NCI-H2107 treated with DMSO at 0.1 percent for 48 hours (cell line): ENCODE results near the gene PDE5A.
"Not testable (repeated sequence)": the region's sequence is repeated elsewhere in the genome, so short reads cannot be mapped to it uniquely, and the experiment has no call there.

Experiments
- DNase-seq: peaks from one replicate; lab custom pipeline; 2025; ENCODE audit not compliant: unreplicated experiment; lab: John Stamatoyannopoulos, UW

Gene PDE5A

DNA sequence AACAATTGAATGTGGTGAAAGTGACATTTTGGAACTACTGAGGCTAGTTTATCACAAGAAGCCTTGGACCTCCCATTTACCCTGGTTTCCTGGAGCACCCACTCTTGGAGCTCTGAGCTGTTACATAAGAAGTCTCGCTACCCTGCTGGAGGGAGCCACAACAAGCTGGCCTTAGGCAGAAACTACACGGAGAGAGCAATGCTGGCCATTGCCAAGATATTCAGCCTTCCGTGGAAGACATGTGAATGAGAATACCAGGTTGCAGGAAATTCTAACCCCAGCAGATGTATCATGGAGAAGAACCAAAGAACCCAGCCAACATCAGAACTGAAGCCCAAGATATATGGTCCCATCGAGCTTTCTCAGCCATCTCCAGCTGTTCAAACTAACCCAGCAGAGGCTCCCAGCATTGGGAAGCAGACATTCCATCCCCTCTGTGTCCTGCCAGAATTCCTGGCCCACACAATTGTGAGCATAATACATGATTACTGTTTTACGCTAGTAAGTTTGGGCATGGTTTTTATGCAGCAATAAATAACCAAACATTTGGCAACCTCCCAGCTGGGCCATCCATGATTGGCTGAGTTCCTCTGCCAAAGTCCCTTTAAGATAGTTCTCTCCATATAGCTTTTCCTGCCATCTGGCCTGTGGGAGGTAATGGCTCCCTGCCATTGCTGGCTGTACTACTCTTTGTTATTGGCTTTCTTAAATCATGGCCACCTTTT is 17.9 kb upstream of the PDE5A start:
- no peak for DNase-seq

DNA sequence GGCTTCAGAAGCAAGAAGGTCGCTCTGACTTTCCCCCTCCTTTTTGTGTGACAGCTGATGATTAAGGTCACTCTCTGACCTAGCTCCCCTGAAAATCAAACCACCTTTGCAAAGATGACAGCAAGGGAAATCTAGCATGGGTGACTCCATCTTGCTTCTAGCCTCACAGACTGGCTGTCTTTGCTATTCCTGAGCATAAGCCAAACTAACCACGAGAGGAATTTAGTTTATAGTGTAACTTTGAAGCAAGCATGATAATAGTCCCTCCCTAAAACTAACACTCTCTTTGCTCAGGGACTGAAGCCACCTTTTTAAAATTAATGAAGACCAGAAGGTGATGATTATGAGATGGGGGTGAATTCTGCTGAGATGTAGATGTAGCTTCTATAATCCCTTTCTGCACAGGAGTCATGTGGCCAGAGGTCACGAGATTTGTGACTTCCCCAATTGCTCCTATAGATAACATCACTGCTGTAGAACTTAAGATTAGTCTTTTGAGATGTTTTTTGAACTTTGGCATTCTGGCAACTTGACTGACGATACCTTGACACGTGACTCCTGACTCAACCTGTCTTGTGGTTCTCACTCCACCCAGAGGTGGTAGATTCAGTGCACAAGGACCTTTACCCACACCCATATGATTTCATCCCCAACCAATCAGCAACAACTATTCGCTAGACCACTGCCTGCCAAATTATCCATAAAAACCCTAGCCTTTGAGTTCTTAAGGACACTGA is 14.9 kb upstream of the PDE5A start:
- no peak for DNase-seq

DNA sequence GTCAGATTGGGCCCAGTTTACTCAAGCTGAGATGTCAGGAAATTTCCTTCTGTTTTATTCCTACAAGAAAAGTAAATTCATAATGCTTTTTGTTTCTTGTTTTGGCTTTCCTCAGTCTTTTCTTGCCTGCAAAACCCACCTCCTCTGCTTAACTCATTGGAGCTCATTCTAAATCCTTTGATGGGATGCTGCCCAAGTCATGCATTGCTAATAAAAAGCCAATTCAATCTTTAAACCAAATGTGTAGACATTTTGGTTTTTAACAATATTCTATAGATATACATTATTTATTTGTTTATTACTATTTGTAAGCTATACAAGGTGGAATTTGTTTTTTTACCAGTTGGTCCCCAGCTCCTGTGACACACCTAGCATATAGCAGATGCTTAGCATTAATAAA is 13.2 kb upstream of the PDE5A start:
- no peak for DNase-seq

DNA sequence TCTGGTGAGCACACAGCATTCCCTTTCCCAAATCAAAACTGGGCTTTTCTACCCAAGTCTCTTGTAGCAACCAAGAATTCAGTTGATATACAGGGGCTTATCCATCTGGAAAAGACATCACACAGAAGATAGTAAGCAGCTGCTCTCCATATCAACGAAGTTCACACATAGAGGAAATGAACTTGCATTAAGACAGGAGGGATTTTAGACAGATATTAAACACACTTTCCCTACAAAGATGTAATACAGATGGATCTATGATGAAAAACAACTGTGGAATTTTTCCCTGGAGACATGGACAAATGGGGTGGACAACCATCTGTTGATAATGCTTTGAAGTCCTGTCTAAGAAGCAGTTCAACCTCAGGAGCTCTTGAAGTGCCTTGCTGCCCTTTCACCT is 9.8 kb upstream of the PDE5A start:
- DNase-seq = no peak

DNA sequence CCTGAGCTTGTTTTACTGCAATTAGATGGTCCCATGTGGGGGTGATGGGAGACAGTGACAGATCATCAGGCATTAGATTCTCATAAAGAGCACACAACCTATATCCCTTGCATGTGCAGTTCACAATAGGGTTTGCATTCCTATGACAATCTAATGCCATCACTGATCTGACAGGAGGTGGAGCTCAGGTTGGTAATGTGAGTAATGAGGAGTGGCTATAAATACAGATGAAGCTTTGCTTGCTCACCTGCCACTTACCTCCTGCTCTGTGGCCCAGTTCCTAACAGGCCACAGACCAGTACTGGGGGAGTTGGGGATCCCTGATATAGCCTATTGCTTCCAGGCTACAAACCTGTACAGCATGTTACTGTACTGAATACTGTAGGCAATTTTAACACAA is 8.2 kb upstream of the PDE5A start:
- not testable (repeated sequence) for DNase-seq

DNA sequence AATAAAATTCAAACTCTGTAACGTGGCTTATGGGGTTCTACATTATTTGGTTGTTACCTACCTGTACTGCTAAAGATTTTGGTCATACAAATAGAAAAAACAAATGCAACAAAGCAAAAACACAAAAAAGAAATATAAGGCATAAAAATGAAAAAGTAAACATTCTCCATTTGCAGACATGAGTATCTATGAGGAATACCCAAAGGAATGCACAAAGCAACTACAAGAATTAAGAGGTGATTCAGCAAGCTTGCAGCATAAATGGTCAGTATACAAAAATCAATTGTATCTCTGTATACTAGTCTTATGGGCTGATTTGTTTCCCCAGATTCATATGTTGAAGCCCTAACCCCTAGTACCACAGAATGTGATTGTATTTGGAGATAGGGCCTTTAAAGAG is 3.6 kb upstream of the PDE5A start:
- no peak for DNase-seq

DNA sequence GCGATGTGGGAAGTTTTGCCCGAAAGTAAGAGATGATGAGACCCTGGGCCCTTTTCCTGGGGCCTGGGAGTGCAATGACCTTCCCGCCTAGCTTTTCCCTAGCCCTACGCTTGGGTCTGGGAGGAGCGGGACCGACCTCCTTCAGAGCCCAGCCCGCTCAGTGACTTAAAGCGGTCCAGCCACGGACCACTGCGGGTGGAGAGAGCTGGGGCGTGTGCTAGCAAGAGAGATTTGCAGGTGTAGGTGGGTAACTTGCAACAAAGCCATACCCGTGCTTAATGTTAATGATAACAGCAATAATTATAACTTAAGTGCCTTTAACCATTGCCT is 503 bp upstream of the PDE5A start:
- no peak for DNase-seq

DNA sequence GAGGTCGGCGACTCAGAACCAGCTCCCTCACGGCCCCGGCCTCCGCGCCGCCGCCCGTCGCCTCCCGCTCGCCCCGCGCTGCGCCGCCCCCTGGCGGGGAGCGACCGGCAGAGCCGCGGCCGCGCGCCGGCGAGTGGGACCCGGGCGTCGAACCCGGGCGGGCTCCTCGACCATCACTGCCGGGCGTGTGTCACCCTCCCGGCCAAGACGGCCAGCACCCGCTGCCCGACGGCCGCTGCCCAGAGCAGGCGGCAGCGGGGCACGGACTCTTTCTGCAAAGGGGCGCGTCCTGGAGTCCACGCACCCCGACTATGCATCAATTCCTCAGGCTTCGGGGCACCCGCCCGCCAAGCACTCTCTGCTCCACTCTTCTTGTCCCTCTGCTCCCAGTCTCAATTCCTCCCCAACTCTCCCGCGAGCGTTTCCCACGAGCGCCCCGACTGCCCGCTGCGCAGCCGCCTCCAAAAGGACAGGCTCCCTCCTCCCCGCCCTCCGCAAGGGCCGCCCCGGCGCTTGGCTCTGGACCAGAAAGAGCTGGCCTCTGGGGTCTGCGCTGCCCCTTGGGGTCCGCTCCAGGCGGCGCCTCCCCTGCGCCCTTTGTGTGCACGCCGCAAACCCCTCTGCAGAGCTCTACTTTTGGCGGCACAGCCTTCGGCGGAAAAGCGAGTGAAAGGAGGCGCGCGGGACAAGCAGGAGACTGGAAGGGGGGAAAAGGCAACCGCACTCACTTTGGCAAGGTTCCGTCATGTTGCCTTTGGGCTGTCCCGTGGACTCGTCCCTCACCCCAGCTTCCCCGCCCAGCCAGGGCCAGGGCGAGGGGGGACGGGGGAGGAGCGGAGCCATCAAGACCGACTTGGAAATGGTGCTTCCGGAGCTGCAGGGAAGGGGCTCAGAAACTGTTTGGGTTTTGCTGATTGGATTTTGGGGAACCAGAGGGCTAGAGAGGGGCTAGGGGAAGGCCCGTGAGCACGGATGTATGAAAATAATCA is 1.0 kb downstream of the PDE5A start:
- no peak for DNase-seq

DNA sequence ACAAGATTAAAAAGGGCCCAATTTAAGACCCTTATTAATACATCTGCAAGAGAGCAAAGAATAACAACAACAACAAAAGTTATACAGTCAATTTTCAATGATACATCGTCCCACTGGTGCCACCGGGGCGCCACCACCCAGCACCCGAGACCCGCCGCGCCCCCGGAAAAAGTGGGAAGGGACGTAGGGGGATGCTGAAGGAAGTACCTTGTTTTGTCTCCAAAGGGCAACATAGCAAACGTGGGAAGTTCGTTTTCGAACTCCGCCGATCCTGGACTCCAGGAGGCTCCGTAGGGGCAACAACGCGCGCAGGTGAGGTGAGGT is 1.7 kb downstream of the PDE5A start:
- DNase-seq = no peak

DNA sequence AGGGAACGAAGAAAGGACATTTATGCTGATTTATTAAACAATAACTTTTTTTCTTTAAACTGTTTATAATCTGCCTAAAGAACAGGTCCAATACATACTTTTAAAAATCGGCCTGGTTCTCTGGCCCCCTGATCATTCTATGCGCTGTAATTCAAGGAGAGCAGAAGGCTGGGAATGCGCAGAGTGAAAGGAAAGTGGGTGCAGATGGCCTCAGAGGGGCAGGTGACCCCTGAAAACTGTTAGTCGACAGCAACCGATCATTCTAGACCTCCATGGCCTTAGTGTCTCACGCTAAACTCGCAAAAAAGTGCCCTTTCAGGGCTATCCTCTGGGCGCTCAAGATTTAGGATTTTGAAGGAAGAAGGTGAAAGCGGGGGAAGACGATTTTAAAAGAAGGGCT is 2.2 kb downstream of the PDE5A start:
- no peak for DNase-seq

DNA sequence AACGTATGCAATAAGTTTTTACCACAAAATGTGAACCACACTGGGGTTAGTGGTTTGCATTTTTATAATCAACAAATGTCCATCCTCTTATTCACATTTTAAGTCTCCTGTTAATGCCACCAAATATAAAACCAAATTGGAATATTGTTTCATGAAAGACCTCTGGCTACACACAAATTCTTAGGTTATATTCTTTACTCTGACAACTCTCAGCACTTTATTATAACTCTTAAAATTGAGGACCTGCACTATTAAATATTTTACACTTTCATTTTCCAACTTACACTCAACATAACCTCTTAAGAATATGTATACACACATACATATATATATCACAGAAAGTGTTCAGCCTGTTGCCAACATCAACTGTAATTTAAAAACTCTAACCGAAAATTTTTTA is 2.8 kb downstream of the PDE5A start:
- no peak for DNase-seq

DNA sequence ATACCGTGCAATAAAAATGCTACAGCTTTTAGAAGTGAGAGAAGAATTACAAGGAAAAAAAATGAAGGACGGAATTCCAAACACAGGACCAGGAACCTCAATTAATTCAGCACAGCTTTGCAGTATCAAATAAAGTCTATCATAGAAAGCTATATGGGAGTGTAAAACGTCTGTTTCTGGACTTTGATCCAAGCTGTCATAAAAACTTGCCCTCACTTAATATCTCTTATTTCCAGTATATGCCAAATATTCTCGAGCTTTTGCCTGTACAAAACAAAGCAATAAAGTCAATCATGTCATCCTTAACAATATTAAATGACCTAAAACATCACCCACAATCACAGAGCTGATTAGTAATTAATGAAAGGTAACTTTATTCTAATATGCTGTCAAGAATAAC is 4.2 kb downstream of the PDE5A start:
- no peak for DNase-seq

DNA sequence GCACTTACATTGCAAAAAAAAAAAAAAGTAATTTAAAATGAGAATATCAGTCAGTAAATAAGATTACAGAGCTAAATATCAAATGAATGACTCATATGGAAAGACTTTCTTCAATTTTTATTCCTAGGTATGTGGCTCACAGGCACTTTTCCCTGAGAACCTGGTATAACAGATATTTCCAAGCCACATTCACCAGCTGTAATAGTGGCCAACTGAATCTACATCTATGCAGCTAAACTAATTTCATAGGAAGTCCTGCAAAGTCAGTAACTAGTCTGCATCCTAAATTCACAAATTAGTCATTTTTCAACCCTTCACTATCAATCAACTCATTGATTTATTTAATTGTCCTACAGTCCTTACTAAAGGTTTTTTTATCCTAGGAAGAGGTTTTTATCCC is 5.6 kb downstream of the PDE5A start:
- DNase-seq = no peak

DNA sequence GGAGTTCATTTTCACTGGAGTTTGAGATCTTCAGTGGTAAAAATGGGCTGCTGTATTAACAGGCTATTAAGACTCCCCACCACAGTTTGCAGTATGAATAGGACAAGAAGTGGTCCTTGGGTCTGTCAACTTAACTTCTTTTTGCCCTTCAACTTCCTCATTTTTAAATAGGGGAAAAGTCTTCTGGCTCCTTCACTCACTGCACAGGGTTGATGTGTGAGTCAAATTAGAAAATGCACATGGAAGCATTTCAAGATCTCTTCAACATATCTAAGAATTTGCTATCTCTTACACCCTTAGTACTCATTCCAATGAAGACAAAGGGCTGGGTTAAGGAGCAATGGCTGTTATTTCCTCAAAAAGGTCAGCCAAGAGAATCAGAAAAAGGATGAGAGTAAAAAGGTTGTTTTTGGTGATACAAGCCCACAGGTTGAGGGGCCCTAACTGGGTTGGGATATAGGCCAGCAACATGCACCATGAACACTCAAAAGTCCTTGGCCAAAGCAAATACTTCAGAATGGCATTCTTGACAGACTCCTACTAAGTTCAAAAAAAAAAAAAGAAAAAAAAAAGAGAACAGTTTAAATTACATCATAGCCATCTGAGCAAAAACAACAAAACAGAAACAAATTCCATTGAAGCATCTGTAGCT is 13.4 kb downstream of the PDE5A start:
- no peak for DNase-seq

DNA sequence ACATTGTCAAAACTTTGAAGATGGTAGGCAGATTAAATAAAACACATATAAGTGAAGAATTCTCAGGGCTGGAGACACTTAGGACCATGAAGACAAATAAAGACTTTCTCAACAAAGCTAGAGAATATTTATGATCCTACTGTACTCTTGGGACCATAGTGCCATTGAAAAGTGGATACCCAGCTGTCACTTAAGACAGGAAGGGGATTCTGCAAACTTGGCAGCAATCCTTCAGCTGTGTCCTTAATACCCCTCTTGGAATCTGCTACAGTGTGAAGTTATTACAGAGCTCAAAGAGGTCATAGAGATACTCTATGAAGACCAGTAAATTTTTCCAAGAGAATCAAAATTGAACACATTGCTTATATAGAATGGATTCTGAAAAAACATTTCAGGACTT is 24.3 kb downstream of the PDE5A start:
- DNase-seq = no peak

DNA sequence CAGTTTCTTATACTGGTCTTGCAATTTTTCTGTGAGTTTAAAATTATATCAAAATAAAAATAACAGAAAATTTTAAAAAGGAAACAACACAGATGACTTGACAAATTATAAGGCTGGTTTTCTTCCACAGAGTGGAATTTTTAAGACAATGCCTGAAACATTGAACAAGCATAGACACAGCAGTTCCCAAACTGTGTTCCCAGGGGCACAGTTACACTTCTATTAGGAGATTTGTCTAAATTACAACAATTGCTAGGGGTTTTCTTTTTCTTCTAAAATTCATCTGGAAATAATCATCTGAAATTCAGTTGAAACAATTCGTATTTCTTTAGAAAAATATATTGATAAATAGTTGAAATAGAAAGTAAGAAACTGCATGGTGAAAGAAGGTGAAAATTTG is 26.2 kb downstream of the PDE5A start:
- no peak for DNase-seq

DNA sequence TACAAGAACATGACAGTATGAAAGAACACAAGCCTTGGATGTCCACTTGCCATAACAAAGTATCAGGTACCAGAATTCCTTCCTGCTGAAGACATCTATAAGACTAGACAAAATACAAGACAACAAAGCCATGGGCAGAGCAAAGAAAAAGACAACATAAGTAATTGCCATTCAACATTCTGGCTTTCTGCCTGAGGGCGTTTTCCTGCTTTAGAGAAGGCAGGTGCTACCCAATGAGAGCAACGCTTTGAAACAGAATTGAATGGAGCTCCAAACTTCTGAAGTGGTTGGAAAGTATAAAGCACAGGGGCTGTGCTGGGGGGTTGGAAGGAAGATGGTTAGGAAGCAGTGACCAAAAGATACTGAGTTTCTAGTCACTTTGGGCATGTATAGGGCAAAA is 30.1 kb downstream of the PDE5A start:
- no peak for DNase-seq

DNA sequence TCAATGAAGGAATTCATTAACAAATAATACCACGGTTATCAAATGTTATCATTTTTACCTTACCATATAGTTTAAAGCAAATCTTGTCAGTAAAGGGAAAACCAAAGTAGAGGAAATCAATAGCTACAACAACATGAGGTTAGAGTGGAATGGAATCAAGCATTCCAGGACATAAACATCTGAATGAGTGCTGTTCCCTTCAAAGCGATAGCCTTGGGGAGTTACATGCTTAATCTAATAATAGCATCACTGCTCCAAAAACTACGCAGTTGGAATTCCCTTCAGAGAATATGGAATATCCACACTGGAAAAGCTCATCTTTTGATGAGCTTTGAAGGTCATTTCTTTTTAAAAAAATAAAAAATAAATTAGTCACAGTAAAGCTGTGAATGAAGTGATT is 31.2 kb downstream of the PDE5A start:
- no peak for DNase-seq

DNA sequence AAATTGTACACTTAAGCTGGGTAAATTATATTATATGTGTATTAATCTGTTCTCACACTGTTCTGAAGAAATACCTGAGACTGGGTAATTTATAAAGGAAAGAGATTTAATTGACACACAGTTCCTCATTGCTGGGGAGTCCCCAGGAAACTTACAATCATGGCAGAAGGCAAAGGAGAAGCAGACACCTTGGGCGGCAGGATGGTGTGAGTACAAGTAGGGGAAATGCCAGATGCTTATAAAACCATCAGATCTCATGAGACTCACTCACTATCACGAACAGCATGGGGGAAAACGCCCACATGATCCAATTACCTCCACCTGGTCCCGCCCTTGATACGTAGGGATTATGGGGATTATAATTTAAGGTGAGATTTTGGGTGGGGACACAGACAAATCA is 34.9 kb downstream of the PDE5A start:
- DNase-seq = no peak

DNA sequence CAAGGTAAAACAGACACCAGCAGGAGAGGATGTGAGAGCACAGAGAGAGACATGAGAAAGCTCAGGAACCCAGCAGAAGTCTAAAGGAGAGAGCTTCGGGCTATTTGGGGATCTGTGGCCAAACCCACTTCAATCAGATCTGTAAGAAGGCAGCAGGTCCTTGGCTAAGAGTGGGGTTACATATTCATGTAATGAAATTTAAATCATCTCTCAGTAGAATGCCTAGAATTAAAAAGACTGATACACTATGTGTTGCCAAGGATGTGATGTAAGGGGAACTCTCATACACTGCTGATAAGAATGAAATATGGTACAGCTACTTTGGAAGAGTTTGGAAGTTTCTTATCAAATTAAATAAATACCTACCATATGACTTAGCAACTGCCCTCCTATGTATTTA is 35.8 kb downstream of the PDE5A start:
- no peak for DNase-seq

DNA sequence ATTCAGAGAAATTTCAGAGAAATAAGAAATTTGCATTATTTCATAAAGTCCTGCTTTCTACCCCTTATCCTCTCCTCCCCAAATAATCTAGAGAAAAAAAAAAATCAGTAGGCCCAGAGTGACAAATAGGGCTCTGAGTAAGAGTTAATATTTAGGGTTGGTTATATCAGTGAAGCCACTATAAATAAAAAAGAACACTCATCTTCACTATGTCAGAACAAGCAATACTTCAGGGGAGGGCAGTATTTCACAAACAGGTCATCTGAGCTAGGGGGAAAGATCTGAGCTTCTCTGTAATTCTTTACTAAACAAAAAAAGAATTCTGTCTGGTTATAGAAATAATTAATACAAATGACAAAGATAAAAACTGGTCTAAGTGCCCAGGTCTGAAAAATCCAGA is 39.4 kb downstream of the PDE5A start:
- no peak for DNase-seq

DNA sequence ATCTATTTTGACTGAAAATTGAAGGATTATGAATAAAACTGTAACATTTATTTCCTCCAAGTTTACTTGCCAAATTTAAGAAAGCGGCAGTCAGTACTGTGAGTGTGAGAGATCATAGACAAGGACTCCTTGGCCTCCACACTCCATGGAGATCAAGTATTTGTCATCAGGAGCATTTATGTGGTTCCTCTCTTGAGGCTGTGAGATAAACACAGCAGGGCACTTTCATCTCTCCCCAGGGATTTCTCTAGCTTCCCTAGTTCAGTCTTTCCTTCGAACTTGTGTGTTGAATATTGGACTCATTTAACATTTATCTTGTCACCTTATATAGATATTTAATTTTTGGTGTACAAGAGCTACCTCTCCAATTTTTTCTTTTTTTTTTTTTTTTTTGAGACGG is 40.8 kb downstream of the PDE5A start:
- DNase-seq = no peak
